ENCODE measurements around the gene ZBTB48.
"Not testable (repeated sequence)": the region's sequence is repeated elsewhere in the genome, so short reads cannot be mapped to it uniquely, and the experiment has no call there.

ZBTB48 gene

GRCh38 chr1:6592865-6593593 lies 13.2 kb downstream of the ZBTB48 start:
- DNase-seq, result no peak

- no peak for DNase-seq
Observed at GRCh38 chr1:6593810-6594209, 14.0 kb downstream of the ZBTB48 start.

- DNase-seq, result no peak
Observed at GRCh38 chr1:6594977-6595740, 15.4 kb downstream of the ZBTB48 start.

- no peak for DNase-seq
Observed at GRCh38 chr1:6596351-6596750, 16.6 kb downstream of the ZBTB48 start.

GRCh38 chr1:6596886-6597776 lies 17.3 kb downstream of the ZBTB48 start:
- DNase-seq, result no peak

- DNase-seq, result no peak
Observed at GRCh38 chr1:6597777-6598131, 18.0 kb downstream of the ZBTB48 start.

GRCh38 chr1:6599141-6599975 lies 19.6 kb downstream of the ZBTB48 start:
- DNase-seq, result peak; percentile 62

- DNase-seq, result not testable (repeated sequence)
Observed at GRCh38 chr1:6599991-6600390, 20.2 kb downstream of the ZBTB48 start.

- DNase-seq, result no peak
Observed at GRCh38 chr1:6600410-6601048, 20.7 kb downstream of the ZBTB48 start.

- peak; percentile 79 for DNase-seq
Observed at GRCh38 chr1:6601049-6601922, 21.5 kb downstream of the ZBTB48 start.

GRCh38 chr1:6601923-6602668 lies 22.3 kb downstream of the ZBTB48 start:
- DNase-seq, result peak; percentile 28

- DNase-seq, result peak; percentile 86
Observed at GRCh38 chr1:6602669-6603237, 23.0 kb downstream of the ZBTB48 start, which contains the start of gene KLHL21. KLHL21 (minus strand) TSS chr1:6602869; CDS start chr1:6602817, 52 bp downstream.

GRCh38 chr1:6603238-6603914 lies 23.6 kb downstream of the ZBTB48 start:
- peak; percentile 67 for DNase-seq

GRCh38 chr1:6603915-6604558 lies 24.2 kb downstream of the ZBTB48 start:
- no peak for DNase-seq

- no peak for DNase-seq
Observed at GRCh38 chr1:6612641-6613360, 33.0 kb downstream of the ZBTB48 start.

- DNase-seq, result peak; percentile 100
Observed at GRCh38 chr1:6613361-6614018, 33.7 kb downstream of the ZBTB48 start, which contains the start of gene PHF13. PHF13 (plus strand) TSS chr1:6613731; CDS start chr1:6614067, 336 bp downstream.

Measured in CD4-positive, alpha-beta T cell treated with Interleukin-10 for 1 hour (primary cell).